HG03354 (cell line): ENCODE data around the gene ACAD8.
A peak's percentile ranks its signal among the peaks of the same experiment; 100 is the strongest.
"Not testable (repeated sequence)": the region's sequence is repeated elsewhere in the genome, so short reads cannot be mapped to it uniquely, and the experiment has no call there.

Experiments used
- ATAC-seq: cut with Tn5 transposase; IDR thresholded peaks from one replicate; pipeline ENCODE4 v1.9.1; 2021; ENCODE audit warnings: mild to moderate bottlenecking; ENCODE audit not compliant: unreplicated experiment, poor library complexity, severe bottlenecking

Gene ACAD8

GRCh38 chr11:134264966-134265764 lies 11.8 kb downstream of the ACAD8 start:
- no peak for ATAC-seq

GRCh38 chr11:134266440-134266839 lies 13.1 kb downstream of the ACAD8 start:
- no peak for ATAC-seq

- no peak for ATAC-seq
These were observed 13.5 kb downstream of the ACAD8 start for GRCh38 chr11:134266841-134267251.

- ATAC-seq: no peak
These were observed 14.1 kb downstream of the ACAD8 start for GRCh38 chr11:134267461-134267860.

- no peak for ATAC-seq
These were observed 14.6 kb downstream of the ACAD8 start for GRCh38 chr11:134267966-134268365.

- no peak for ATAC-seq
These were observed 16.9 kb downstream of the ACAD8 start for GRCh38 chr11:134270250-134270714.

GRCh38 chr11:134271978-134272377 lies 18.6 kb downstream of the ACAD8 start:
- no peak for ATAC-seq

GRCh38 chr11:134272381-134273316 lies 19.3 kb downstream of the ACAD8 start:
- no peak for ATAC-seq

GRCh38 chr11:134273317-134273712 lies 19.9 kb downstream of the ACAD8 start:
- no peak for ATAC-seq

GRCh38 chr11:134275188-134275533 lies 21.8 kb downstream of the ACAD8 start:
- ATAC-seq: no peak

- peak; percentile 85 for ATAC-seq
These were observed 22.4 kb downstream of the ACAD8 start, which contains the start of gene GLB1L3 for GRCh38 chr11:134275534-134276395. Gene GLB1L3 (plus strand): TSS chr11:134276379. CDS start chr11:134276741, 362 bp downstream.

- ATAC-seq: peak; percentile 35
These were observed 23.2 kb downstream of the ACAD8 start for GRCh38 chr11:134276396-134277182.

GRCh38 chr11:134277183-134278001 lies 24.0 kb downstream of the ACAD8 start:
- ATAC-seq: no peak

- ATAC-seq: no peak
These were observed 25.0 kb downstream of the ACAD8 start for GRCh38 chr11:134278356-134278755.

GRCh38 chr11:134281635-134282034 lies 28.3 kb downstream of the ACAD8 start:
- ATAC-seq: not testable (repeated sequence)

GRCh38 chr11:134282121-134283045 lies 29.0 kb downstream of the ACAD8 start:
- no peak for ATAC-seq
